ENCODE measurements around the gene USP15. TPM values are rescaled to one million over a fixed set of nuclear protein-coding genes. Genes with fewer than 3 reads are reported as not detected.
"Not testable (repeated sequence)": the region's sequence is repeated elsewhere in the genome, so short reads cannot be mapped to it uniquely, and the experiment has no call there.

USP15 gene
- polyA plus RNA-seq, 12 donors: 31.7 to 48.2 (median 41.7) TPM; not detected in 1

GRCh38 chr12:62317017-62317416, 56.8 kb downstream of the USP15 start:
- no peak for DNase-seq

- DNase-seq: no peak
Measured at GRCh38 chr12:62319058-62319457, 58.9 kb downstream of the USP15 start.

- no peak for DNase-seq
Measured at GRCh38 chr12:62320054-62320453, 59.9 kb downstream of the USP15 start.

GRCh38 chr12:62323386-62323785, 63.2 kb downstream of the USP15 start:
- DNase-seq: no peak

- no peak for DNase-seq
Measured at GRCh38 chr12:62328296-62328921, 68.2 kb downstream of the USP15 start.

- DNase-seq: no peak
Measured at GRCh38 chr12:62331306-62331705, 71.1 kb downstream of the USP15 start.

- DNase-seq: no peak
Measured at GRCh38 chr12:62332598-62332997, 72.4 kb downstream of the USP15 start.

GRCh38 chr12:62335057-62335456, 74.9 kb downstream of the USP15 start:
- no peak for DNase-seq

- no peak for DNase-seq
Measured at GRCh38 chr12:62335796-62336195, 75.6 kb downstream of the USP15 start.

GRCh38 chr12:62337643-62338042, 77.4 kb downstream of the USP15 start:
- DNase-seq: not testable (repeated sequence)

GRCh38 chr12:62342614-62343303, 82.6 kb downstream of the USP15 start:
- DNase-seq: not testable (repeated sequence)

- DNase-seq: not testable (repeated sequence)
Measured at GRCh38 chr12:62343304-62344120, 83.3 kb downstream of the USP15 start.

GRCh38 chr12:62344731-62345556, 84.7 kb downstream of the USP15 start:
- not testable (repeated sequence) for DNase-seq

- DNase-seq: no peak
Measured at GRCh38 chr12:62345667-62346066, 85.5 kb downstream of the USP15 start.

GRCh38 chr12:62346817-62347216, 86.6 kb downstream of the USP15 start:
- DNase-seq: no peak

- DNase-seq: no peak
Measured at GRCh38 chr12:62347922-62348650, 87.9 kb downstream of the USP15 start.

GRCh38 chr12:62350554-62350953, 90.3 kb downstream of the USP15 start:
- no peak for DNase-seq

GRCh38 chr12:62351326-62351725, 91.1 kb downstream of the USP15 start:
- no peak for DNase-seq

GRCh38 chr12:62361048-62361447, 100.8 kb downstream of the USP15 start:
- no peak for DNase-seq

- no peak for DNase-seq
Measured at GRCh38 chr12:62363506-62363905, 103.3 kb downstream of the USP15 start.

GRCh38 chr12:62364697-62365096, 104.5 kb downstream of the USP15 start:
- DNase-seq: not testable (repeated sequence)

Measured in muscle of arm (tissue), 12 donors.